SH-SY5Y (cell line): ENCODE results near the gene MYO1D.

Experiments
- GATA2 ChIP-seq: IDR thresholded peaks from 2 replicates; pipeline ENCODE4 v1.6.1; 2011; ENCODE audit warnings: mild to moderate bottlenecking, low read depth, low read length
- GATA3 ChIP-seq: IDR thresholded peaks from 2 replicates; pipeline ENCODE4 v1.6.1; 2011; ENCODE audit warnings: low read depth, mild to moderate bottlenecking, low read length, moderate library complexity

DNA sequence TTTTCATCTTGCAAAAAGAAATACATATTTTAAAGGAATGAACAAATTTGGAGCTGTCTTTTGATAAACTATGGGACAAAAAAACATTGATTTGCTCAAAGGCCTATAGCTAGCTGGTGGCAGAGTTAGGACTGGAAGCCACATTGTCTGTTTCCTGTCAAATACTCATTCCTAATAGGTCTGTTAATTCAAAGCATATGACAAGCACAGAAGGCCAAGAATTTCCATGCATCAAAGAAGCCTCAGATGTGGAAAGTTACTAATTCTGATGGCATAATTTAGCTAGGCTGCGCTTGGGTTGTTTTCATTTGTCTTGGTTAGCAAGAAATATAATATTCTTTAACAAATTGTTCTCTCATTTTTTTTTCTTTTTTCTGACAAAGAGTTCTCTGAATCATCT, 292.1 kb downstream of the MYO1D start:
- TF ChIP-seq GATA3 (no peak), GATA2 (no peak)
